ENCODE data around the gene KRT6C.
"Not testable (repeated sequence)": the region's sequence is repeated elsewhere in the genome, so short reads cannot be mapped to it uniquely, and the experiment has no call there.

Gene KRT6C

GRCh38 chr12:52461693-52462092 is 11.9 kb downstream of the KRT6C start:
- TF ChIP-seq CTCF (IDR thresholded peaks at IDR 0.05; ENCODE audit: extremely low read depth, insufficient read depth, missing control alignments): no peak
- in situ Hi-C loops (cut with MboI; ENCODE audit: low pct_unique_long_range_greater_than_20kb, low sequenced_read_pairs, unreplicated experiment): no loop called here
- DNase-seq (ENCODE audit: low spot score): no peak

GRCh38 chr12:52458861-52459260 is 14.7 kb downstream of the KRT6C start:
- TF ChIP-seq CTCF (IDR thresholded peaks at IDR 0.05; ENCODE audit: extremely low read depth, insufficient read depth, missing control alignments): no peak

GRCh38 chr12:52455821-52456220 is 17.8 kb downstream of the KRT6C start:
- TF ChIP-seq CTCF (IDR thresholded peaks at IDR 0.05; ENCODE audit: extremely low read depth, insufficient read depth, missing control alignments): no peak
- DNase-seq (ENCODE audit: low spot score): no peak
- in situ Hi-C loops (cut with MboI; ENCODE audit: low pct_unique_long_range_greater_than_20kb, low sequenced_read_pairs, unreplicated experiment): no loop called here

More at GRCh38 chr12:52458861-52459260, 14.7 kb downstream of the KRT6C start:
- no peak for DNase-seq (ENCODE audit: low spot score)
- in situ Hi-C loops (cut with MboI; ENCODE audit: low pct_unique_long_range_greater_than_20kb, low sequenced_read_pairs, unreplicated experiment): no loop called here

- no peak for DNase-seq (ENCODE audit: low spot score)
- in situ Hi-C loops (cut with MboI; ENCODE audit: low pct_unique_long_range_greater_than_20kb, low sequenced_read_pairs, unreplicated experiment): no loop called here
- no peak for TF ChIP-seq CTCF (IDR thresholded peaks at IDR 0.05; ENCODE audit: extremely low read depth, insufficient read depth, missing control alignments)
Measured at GRCh38 chr12:52454411-52455201, 19.0 kb downstream of the KRT6C start.

GRCh38 chr12:52452101-52452500 is 21.5 kb downstream of the KRT6C start, which contains the start of gene KRT6B:
Gene KRT6B, minus strand, starts transcription at chr12:52452146. Its CDS starts 68 bp downstream, at chr12:52452078.
- no peak for DNase-seq (ENCODE audit: low spot score)
- in situ Hi-C loops (cut with MboI; ENCODE audit: low pct_unique_long_range_greater_than_20kb, low sequenced_read_pairs, unreplicated experiment): no loop called here
- no peak for TF ChIP-seq CTCF (IDR thresholded peaks at IDR 0.05; ENCODE audit: extremely low read depth, insufficient read depth, missing control alignments)

- no peak for DNase-seq (ENCODE audit: low spot score)
- no peak for TF ChIP-seq CTCF (IDR thresholded peaks at IDR 0.05; ENCODE audit: extremely low read depth, insufficient read depth, missing control alignments)
- in situ Hi-C loops (cut with MboI; ENCODE audit: low pct_unique_long_range_greater_than_20kb, low sequenced_read_pairs, unreplicated experiment): no loop called here
Measured at GRCh38 chr12:52448228-52448627, 25.4 kb downstream of the KRT6C start.

GRCh38 chr12:52447196-52447595 is 26.4 kb downstream of the KRT6C start:
- in situ Hi-C loops (cut with MboI; ENCODE audit: low pct_unique_long_range_greater_than_20kb, low sequenced_read_pairs, unreplicated experiment); DNase-seq (ENCODE audit: low spot score): not testable (repeated sequence)

All from GM13977 (cell line).